HG03378 (cell line): ENCODE data around the gene IL17RD.

Source experiments
- ATAC-seq: cut with Tn5 transposase; IDR thresholded peaks from one replicate; pipeline ENCODE4 v1.9.1; 2021; ENCODE audit warnings: mild to moderate bottlenecking, moderate library complexity; ENCODE audit not compliant: unreplicated experiment

Gene IL17RD

GRCh38 chr3:57131210-57131588, 34.0 kb downstream of the IL17RD start:
- no peak for ATAC-seq

- ATAC-seq: no peak
Observed at GRCh38 chr3:57130571-57131209, 34.5 kb downstream of the IL17RD start.

- no peak for ATAC-seq
Observed at GRCh38 chr3:57128826-57129667, 36.1 kb downstream of the IL17RD start.

GRCh38 chr3:57127891-57128518, 37.1 kb downstream of the IL17RD start:
- ATAC-seq: no peak

GRCh38 chr3:57126244-57126643, 38.9 kb downstream of the IL17RD start:
- no peak for ATAC-seq

GRCh38 chr3:57120451-57121174, 44.5 kb downstream of the IL17RD start:
- no peak for ATAC-seq

- no peak for ATAC-seq
Observed at GRCh38 chr3:57120040-57120439, 45.1 kb downstream of the IL17RD start.

GRCh38 chr3:57118254-57118653, 46.9 kb downstream of the IL17RD start:
- ATAC-seq: no peak

- no peak for ATAC-seq
Observed at GRCh38 chr3:57116501-57116900, 48.7 kb downstream of the IL17RD start.

DNA sequence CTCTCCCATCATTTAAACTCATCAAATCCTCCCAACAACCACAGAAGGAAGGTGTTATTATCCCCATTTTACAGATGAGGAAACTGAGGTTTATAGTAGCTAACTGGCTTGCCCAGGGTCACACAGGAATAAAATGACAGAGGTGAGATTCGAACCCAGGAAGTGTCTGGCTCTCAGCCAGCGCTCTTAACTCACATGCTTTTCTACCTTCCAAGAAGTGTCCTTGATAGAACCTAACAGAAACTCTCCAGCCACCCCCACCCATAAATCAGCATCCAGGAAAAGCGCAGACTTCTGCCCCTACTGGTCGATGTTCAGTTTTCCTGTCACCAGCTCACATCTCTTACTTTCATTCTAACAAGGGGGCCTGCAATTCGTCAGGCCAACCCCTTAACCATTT, 52.9 kb downstream of the IL17RD start:
- no peak for ATAC-seq

GRCh38 chr3:57110798-57111197, 54.4 kb downstream of the IL17RD start:
- no peak for ATAC-seq

- ATAC-seq: no peak
Observed at GRCh38 chr3:57110214-57110613, 54.9 kb downstream of the IL17RD start.

DNA sequence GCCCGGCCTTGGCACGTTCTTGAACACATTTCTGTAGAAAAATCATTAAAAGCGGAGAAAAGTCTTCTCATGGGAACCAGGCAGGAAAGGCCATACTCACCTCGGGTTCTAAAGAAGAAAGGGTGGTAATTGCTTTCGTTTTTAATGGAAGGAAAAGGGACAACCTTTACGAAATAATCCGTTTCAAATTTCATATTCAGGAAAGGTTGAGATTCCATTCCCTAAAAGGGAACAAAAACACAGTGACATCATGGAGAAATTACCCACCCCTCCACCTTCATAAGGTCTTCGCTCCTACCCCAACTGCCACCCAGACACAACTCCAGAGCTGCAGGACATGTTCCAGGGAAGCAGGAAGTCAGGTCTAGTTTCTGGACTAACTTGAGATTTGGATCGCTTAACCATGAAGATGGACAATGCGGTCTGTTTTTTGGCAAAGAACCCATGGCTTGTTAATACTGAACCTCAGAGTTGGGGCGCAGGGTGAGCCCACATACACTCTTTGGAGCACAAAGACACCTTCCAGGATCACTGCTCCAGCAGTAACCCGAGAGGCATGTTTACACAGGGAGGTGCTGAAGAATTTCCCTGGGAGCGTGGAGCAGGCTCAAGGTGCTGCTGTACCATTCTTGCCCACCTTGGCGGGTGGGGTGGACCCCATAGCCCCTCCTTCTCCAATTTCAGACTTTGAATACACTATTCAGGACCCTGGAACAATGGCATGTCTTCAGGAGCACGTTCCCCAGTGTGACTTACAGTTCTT, 55.5 kb downstream of the IL17RD start:
- no peak for ATAC-seq

DNA sequence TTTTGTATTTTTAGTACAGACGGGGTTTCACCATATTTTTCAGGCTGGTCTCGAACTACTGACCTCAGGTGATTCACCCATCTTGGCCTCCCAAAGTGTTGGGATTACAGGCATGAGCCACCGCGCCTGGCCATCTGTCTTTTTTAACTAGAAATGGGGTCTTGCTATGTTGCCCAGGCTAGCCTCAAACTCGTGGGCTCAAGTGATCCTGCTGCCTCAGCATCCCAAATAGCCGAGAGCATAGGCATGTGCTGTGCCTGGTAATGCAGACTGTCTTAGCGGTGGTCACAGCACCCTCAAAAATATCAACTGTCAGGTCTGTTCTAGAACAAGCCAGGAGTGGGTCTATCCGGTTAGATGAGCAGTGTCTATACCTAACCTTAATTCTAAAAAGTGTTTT, 56.5 kb downstream of the IL17RD start:
- ATAC-seq: no peak

DNA sequence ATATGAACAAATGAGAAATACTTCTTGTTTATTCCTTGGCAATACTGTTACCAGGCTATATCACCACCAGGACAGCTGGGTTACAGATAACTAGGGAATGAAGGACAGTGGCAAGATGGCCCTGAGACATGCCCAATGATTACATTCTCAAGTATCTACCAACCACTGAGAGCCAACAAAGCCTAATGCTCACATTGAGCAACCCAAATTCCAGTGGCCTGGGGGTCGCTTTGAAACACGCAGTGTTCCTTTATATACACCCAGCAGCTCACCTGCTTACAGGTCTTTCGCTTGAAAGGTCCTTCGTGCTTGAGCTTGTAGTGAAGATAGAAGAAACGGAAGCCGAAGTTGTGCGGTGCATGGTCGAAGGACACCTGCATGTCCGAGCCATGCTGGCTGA, 59.6 kb downstream of the IL17RD start:
- no peak for ATAC-seq

DNA sequence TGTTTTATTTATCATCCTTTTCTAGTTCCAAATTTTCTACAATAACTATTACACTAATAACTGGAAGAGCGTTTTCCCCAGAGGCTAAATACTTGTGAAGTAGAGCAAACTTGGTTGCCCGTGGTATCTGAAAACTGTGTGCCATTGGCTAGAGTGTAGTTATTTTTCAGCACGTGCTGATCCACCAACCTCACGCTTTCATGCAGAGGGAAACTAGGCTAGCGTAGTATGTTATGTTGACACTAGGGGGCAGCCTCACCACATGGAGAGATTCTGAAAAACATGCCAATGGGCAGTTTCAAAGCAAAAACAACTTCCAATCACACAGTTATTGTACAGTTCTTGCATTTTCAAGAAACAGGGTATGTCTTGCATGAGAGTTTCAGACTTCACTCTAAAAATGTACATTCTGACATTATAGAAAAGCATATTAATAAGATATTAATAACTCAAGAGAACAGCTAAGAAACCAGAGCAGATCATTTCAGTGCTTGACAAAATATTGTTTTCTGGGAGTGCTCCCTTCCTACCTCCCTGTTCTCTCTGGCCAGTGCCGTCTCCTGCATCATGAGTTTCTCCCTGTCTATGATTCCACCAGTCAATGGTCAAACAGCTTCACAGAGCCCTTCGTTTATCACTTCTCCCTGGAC, 65.0 kb downstream of the IL17RD start:
- ATAC-seq: peak; percentile 46

DNA sequence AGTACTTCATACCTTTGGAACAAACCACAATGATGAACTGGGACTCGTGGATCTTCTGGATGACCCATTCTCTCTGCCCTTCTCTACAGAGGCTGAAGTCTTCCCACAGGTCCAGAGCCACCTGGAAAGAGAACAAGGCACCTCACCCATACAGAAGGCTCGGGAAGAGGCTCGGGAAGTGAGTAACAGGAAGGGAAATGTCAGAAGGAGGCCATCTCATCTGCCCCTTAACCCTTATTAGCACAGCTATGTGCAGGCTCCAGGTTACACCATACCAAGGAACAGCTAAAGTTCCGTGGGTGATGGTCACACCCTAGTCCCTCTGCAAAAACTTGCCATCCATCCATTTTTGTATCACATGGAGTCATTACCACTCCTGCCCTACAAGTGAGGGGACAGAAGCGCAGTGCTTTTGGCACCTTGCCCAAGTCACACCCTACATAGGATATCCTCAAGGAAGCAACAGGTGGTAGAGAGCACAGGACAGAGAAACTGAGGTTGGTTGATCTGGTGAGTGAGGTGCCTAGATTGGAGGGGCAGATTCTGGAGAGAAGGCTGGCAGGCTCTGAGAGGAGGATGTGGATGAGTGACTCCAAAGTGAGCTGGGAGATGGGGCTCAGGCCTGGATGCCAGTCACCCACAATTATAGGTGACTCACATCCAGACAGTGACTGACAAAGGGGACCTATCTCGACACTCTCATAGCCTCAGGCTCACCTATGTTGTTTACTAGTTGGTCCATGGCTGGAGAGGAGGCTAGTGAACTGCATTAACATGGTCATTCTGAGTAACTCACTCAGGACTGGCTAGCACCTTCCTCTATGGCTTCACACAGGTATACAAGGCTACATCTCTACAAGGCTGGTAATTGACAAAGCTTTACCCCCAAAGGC, 66.5 kb downstream of the IL17RD start:
- ATAC-seq: no peak

- no peak for ATAC-seq
Observed at GRCh38 chr3:57097536-57097935, 67.6 kb downstream of the IL17RD start.

GRCh38 chr3:57095363-57095762, 69.8 kb downstream of the IL17RD start:
- ATAC-seq: no peak
